Kidney capillary endothelial cell (primary cell): ENCODE measurements around the gene DCST1.

Source experiments
- DNase-seq: peaks from one replicate; pipeline ENCODE4 v3.0.0-alpha.2; 2018; ENCODE audit warnings: low spot score

Gene DCST1

GRCh38 chr1:155073377-155074242 lies 40.0 kb downstream of the DCST1 start:
- no peak for DNase-seq

- no peak for DNase-seq
Measured at GRCh38 chr1:155075535-155075934, 41.9 kb downstream of the DCST1 start.

- DNase-seq = no peak
Measured at GRCh38 chr1:155076371-155076770, 42.7 kb downstream of the DCST1 start.

- no peak for DNase-seq
Measured at GRCh38 chr1:155077346-155077745, 43.7 kb downstream of the DCST1 start.

- no peak for DNase-seq
Measured at GRCh38 chr1:155077758-155078445, 44.3 kb downstream of the DCST1 start.

DNA sequence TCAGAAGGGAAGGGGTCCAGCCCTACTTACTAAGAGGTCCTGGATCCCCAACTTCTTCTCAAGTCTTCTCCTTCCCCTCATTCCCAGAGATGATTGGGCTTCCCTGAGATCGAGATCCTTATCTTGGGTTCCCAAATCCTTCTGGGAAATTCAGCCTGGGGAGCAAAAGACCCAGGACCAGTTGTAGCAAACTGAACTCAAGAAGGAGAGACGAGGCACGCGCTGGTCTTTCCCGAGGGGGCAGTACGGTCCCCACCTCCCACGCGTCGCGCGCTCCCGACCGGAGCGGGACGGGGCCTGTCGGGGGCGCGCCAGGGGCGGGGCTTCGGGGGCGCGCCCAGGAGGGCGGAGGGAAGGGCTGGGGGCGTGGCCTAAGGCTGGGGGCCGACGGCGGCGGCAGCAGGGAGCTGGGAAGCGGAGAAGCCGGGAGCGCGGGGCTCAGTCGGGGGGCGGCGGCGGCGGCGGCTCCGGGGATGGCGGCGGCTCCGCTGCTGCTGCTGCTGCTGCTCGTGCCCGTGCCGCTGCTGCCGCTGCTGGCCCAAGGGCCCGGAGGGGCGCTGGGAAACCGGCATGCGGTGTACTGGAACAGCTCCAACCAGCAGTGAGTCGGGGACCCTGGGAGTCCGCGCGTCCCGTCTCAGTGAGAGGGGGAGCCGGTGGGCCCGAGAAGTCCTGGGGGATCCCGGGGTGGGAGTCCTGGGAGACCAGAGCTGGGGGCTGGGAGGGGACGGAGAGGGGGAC lies 45.0 kb downstream of the DCST1 start, which contains the start of gene EFNA3:
TSS of gene EFNA3 (plus strand) at position 369 of the 741 bp plus-strand sequence. CDS start at position 474, 105 bp downstream.
- no peak for DNase-seq

GRCh38 chr1:155079210-155079486 lies 45.5 kb downstream of the DCST1 start:
- DNase-seq = no peak

- DNase-seq = no peak
Measured at GRCh38 chr1:155079487-155080311, 46.1 kb downstream of the DCST1 start.

GRCh38 chr1:155080312-155081228 lies 46.9 kb downstream of the DCST1 start:
- DNase-seq = no peak

- DNase-seq = no peak
Measured at GRCh38 chr1:155081472-155082300, 48.1 kb downstream of the DCST1 start.

DNA sequence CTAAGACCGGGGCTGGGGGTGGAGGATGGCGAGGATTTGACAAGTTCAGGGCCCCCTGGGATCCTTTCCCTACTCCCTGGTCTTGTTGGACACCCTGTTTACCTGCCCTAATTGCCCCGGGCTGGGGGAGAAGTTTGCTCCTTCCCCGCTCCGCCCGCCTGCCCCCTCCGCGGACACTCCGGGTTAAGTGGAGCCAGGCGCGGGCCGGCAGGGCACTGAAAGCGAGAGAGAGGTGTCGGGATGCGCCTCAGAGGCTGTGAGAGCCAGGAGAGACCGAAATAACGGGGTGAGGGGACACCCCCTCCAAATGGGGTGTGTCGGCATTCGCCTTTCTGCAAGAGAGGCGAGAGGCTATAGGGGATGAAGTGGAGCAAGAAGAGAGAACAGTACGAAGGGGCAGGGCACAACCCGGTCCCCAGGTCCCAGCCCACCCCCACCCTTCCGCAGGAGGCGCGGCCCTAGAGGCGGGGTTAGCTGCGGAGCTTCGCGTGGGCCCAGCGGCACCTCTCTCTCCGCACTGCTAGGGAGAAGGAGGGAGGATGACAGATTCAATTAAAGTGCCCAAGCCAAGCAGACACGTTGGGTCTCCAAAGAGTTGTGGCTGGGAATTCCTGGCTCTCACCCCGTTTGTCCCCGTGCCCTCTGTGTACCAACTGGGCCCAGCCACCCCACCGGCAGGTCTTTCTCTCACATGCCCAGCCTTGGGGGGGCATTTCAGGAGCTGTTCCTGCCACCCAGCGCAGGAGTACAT lies 48.9 kb downstream of the DCST1 start:
- DNase-seq = no peak

GRCh38 chr1:155083052-155083541 lies 49.5 kb downstream of the DCST1 start:
- no peak for DNase-seq

DNA sequence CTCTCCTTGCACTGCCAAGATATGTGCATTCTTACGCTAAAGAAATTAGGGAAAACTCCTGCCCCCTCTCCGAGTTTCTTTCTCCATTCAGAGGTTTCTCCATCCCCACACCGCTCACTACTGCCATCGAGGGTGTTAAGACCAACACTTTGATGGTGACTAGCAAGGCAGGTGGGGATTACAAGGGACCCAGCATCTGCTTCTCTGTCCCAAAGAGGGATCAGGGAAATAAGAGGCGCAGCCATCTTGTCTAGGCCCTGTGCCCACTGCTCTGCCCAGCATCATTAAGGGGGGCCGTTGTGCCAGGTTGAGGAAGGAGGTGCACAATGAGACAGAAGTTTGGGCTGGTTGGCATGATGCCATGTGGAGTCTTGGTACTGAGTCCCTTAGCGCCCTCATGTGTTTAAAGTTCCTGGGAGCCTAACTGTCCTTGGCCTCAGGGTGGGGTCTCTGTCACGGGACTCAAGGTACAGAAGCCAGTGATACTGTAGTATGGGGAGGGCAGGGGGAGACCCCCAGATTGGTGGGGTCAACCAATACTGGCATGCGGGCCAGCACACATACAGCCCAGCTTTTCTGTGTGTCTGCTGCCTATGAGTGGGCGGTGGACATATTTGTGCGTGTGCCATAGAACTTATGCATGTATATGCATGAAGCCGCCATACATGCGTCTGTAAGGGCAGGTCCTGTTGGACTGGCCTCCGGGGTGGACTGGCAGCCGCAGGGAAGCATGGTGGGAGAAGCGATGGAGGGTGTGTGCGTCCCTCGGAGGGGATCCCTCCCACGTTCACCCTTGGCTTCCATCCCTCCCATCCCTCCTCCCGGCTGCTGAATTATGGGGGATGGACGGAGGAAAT lies 50.5 kb downstream of the DCST1 start:
- DNase-seq = no peak

DNA sequence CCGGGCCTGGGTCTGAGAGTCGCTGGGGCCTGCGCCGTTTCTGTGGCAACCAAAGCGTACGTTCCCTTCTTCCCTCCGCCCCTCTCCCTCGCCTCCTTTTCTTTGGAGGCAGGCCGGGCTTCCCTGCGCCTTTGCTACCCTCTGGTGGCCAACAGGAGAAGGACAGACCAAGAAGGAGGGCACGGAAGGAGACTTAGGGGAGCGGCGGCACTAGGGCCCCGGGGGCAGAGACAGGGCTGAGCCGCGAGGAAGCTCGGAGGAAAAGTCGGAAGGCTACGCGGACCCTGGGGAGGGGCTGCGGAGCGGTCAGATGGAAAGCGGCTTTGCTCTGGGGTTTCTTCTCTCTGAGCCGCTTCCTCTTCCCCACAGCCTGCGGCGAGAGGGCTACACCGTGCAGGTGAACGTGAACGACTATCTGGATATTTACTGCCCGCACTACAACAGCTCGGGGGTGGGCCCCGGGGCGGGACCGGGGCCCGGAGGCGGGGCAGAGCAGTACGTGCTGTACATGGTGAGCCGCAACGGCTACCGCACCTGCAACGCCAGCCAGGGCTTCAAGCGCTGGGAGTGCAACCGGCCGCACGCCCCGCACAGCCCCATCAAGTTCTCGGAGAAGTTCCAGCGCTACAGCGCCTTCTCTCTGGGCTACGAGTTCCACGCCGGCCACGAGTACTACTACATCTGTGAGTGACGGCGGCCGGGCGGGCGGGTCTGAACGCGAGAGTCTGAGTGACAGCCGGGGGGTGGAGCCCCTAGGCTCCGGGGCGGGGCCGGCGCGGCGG lies 51.3 kb downstream of the DCST1 start:
- DNase-seq = peak; percentile 95

DNA sequence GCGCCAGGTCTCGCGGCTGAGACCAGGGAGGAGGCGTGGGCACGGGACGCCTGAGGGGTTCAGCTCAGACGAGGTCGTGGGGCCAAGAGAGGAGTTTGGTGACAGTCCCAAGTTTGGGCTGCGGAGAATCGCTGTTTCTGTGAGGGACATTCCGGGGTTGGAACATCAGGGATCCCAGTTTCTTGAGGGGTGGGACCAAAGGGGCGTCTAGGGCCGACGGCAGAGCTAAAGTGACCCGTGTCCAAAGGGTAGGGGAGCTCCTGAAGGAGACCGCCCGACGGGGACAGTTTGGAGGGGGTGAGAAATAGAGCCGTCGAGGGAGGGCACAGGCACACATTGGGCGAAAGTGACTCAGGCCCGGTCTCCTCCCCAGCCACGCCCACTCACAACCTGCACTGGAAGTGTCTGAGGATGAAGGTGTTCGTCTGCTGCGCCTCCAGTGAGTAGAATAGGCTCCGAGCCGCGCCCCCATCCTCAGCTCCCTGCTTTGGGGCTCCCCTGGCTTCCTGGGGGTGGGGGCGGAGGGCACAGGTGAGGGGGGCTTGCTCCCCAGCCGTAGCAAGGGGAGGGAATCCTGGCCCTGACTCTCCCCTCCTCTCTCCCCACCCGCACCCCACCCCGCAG lies 52.0 kb downstream of the DCST1 start:
- no peak for DNase-seq

- DNase-seq = no peak
Measured at GRCh38 chr1:155086128-155086741, 52.6 kb downstream of the DCST1 start.
